SK-N-DZ (cell line): ENCODE data around the gene LRRIQ1. TPM values are rescaled to one million over a fixed set of nuclear protein-coding genes. Genes with fewer than 3 reads are reported as not detected.
"Not testable (repeated sequence)": the region's sequence is repeated elsewhere in the genome, so short reads cannot be mapped to it uniquely, and the experiment has no call there.

Experiments
- DNase-seq: peaks from one replicate; pipeline ENCODE4 v3.0.0-alpha.2; 2015; ENCODE audit warnings: low spot score
- polyA plus RNA-seq, 2 experiments: library from polyadenylated mRNA; depleted of rRNA; stranded (reverse); fragments of >200 nt; gene quantifications; 2 replicates each; pipeline ENCODE4 v1.2.3, GENCODE V29; 2014

LRRIQ1 gene
- 2.1 and 3.1 TPM in 2 replicates for polyA plus RNA-seq (2014; cell fraction: cytosol; rRNA removed)
- polyA plus RNA-seq (2014; cell fraction: nucleus; rRNA removed), result 6.6 and 17.0 TPM in 2 replicates

GRCh38 chr12:85036234-85036707 lies at the start of gene LRRIQ1, which contains the start of gene TSPAN19:
Gene LRRIQ1 (plus strand): TSS chr12:85036351. CDS start chr12:85038177, 1,826 bp downstream.
Gene TSPAN19 (minus strand): TSS chr12:85036277. CDS start chr12:85029946, 6,331 bp downstream.
- DNase-seq, result peak; percentile 95

GRCh38 chr12:84986586-84986985 lies 49.6 kb upstream of the LRRIQ1 start:
- peak; percentile 28 for DNase-seq

GRCh38 chr12:84994426-84994825 lies 41.7 kb upstream of the LRRIQ1 start:
- no peak for DNase-seq

- DNase-seq, result no peak
Observed at GRCh38 chr12:84995641-84996040, 40.5 kb upstream of the LRRIQ1 start.

GRCh38 chr12:84996759-84997158 lies 39.4 kb upstream of the LRRIQ1 start:
- DNase-seq, result no peak

GRCh38 chr12:84998341-84998740 lies 37.8 kb upstream of the LRRIQ1 start:
- DNase-seq, result no peak

- no peak for DNase-seq
Observed at GRCh38 chr12:85000729-85001128, 35.4 kb upstream of the LRRIQ1 start.

GRCh38 chr12:85002778-85003296 lies 33.3 kb upstream of the LRRIQ1 start:
- DNase-seq, result no peak

GRCh38 chr12:85004204-85004603 lies 31.9 kb upstream of the LRRIQ1 start:
- no peak for DNase-seq

GRCh38 chr12:85005047-85005446 lies 31.1 kb upstream of the LRRIQ1 start:
- not testable (repeated sequence) for DNase-seq

- DNase-seq, result no peak
Observed at GRCh38 chr12:85005615-85006014, 30.5 kb upstream of the LRRIQ1 start.

GRCh38 chr12:85006206-85006605 lies 29.9 kb upstream of the LRRIQ1 start:
- no peak for DNase-seq

- DNase-seq, result no peak
Observed at GRCh38 chr12:85007836-85008235, 28.3 kb upstream of the LRRIQ1 start.

- DNase-seq, result no peak
Observed at GRCh38 chr12:85016413-85016812, 19.7 kb upstream of the LRRIQ1 start.

- no peak for DNase-seq
Observed at GRCh38 chr12:85017133-85017532, 19.0 kb upstream of the LRRIQ1 start.

GRCh38 chr12:85017618-85018017 lies 18.5 kb upstream of the LRRIQ1 start:
- DNase-seq, result no peak

- no peak for DNase-seq
Observed at GRCh38 chr12:85018098-85018497, 18.1 kb upstream of the LRRIQ1 start.

- peak; percentile 28 for DNase-seq
Observed at GRCh38 chr12:85029456-85029855, 6.7 kb upstream of the LRRIQ1 start.

- no peak for DNase-seq
Observed at GRCh38 chr12:85036733-85037132, 582 bp downstream of the LRRIQ1 start.

- no peak for DNase-seq
Observed at GRCh38 chr12:85041395-85041794, 5.2 kb downstream of the LRRIQ1 start.

GRCh38 chr12:85043829-85044228 lies 7.7 kb downstream of the LRRIQ1 start:
- DNase-seq, result no peak

- peak; percentile 62 for DNase-seq
Observed at GRCh38 chr12:85057370-85057963, 21.3 kb downstream of the LRRIQ1 start.

GRCh38 chr12:85058339-85058738 lies 22.2 kb downstream of the LRRIQ1 start:
- DNase-seq, result no peak
